K562 (cell line): ENCODE measurements around the gene ILK. TPM values are rescaled to one million over a fixed set of nuclear protein-coding genes. Genes with fewer than 3 reads are reported as not detected.

Experiments used
- BACH1 ChIP-seq: fragments of 200-800 bp; sonication (Bioruptor generic); IDR thresholded peaks from 2 replicates; pipeline ENCODE4 v1.6.1; 2016; ENCODE audit warnings: missing genetic modification characterization, missing compliant biosample characterization
- CBX1 ChIP-seq: sonication (generic); IDR thresholded peaks from 2 replicates; pipeline ENCODE4 v1.6.1; 2016; ENCODE audit warnings: antibody characterized with exemption, low read depth, mild to moderate bottlenecking
- DACH1 ChIP-seq: fragments of 450-650 bp; IDR thresholded peaks from 2 replicates; pipeline ENCODE4 v1.6.1; 2018; ENCODE audit not compliant: partially characterized antibody
- ESRRA ChIP-seq: fragments of 450-650 bp; IDR thresholded peaks from 2 replicates; pipeline ENCODE4 v1.6.1; 2014; ENCODE audit warnings: low read depth, mild to moderate bottlenecking, moderate library complexity, borderline replicate concordance
- FOS ChIP-seq: IDR thresholded peaks from 3 replicates; pipeline ENCODE4 v1.6.1; 2011; ENCODE audit not compliant: insufficient read length; ENCODE audit errors: extremely low read depth
- HDAC8 ChIP-seq: fragments of 450-650 bp; IDR thresholded peaks from 2 replicates; pipeline ENCODE4 v1.6.1; 2016; ENCODE audit warnings: mild to moderate bottlenecking, missing genetic modification characterization, moderate library complexity, missing compliant biosample characterization
- MBD2 ChIP-seq: sonication (generic); IDR thresholded peaks from 2 replicates; pipeline ENCODE4 v1.6.1; 2016; ENCODE audit warnings: low read depth, borderline replicate concordance
- MCM2 ChIP-seq: fragments of 450-650 bp; IDR thresholded peaks from 2 replicates; pipeline ENCODE4 v1.6.1; 2017; ENCODE audit warnings: low read depth, mild to moderate bottlenecking
- NFE2 ChIP-seq: IDR thresholded peaks from 2 replicates; pipeline ENCODE4 v1.6.1; 2014; ENCODE audit warnings: antibody characterized with exemption, low read depth
- NFXL1 ChIP-seq: fragments of 450-650 bp; formaldehyde crosslinking; IDR thresholded peaks from 2 replicates; pipeline ENCODE4 v1.4.0; 2021; ENCODE audit warnings: mild to moderate bottlenecking
- PHB2 ChIP-seq: fragments of 450-650 bp; IDR thresholded peaks from 2 replicates; pipeline ENCODE4 v1.6.1; 2017; ENCODE audit warnings: low read depth
- PML ChIP-seq: IDR thresholded peaks from 2 replicates; pipeline ENCODE4 v1.6.1; 2012; ENCODE audit warnings: low read length, inconsistent platforms
- POLR3A ChIP-seq: IDR thresholded peaks from 2 replicates; pipeline ENCODE4 v1.6.1; 2011; ENCODE audit warnings: borderline replicate concordance, mild to moderate bottlenecking, moderate library complexity; ENCODE audit not compliant: insufficient read length, insufficient read depth; ENCODE audit errors: extremely low read depth
- SMC3 ChIP-seq: conservative IDR thresholded peaks from 2 replicates; pipeline ENCODE4 v1.6.1; 2011; ENCODE audit warnings: low read depth, low read length, improper control_type of control experiment; ENCODE audit not compliant: insufficient read depth
- SP1 ChIP-seq: sonication (generic); formaldehyde crosslinking; IDR thresholded peaks from 2 replicates; pipeline ENCODE4 v1.8.1; 2022; ENCODE audit warnings: mild to moderate bottlenecking, missing genetic modification reagents
- TAF9B ChIP-seq: fragments of 450-650 bp; IDR thresholded peaks from 2 replicates; pipeline ENCODE4 v1.6.1; 2018; ENCODE audit warnings: mild to moderate bottlenecking; ENCODE audit not compliant: partially characterized antibody
- ZNF408 ChIP-seq: fragments of 250-450 bp; sonication (Bioruptor Pico); IDR thresholded peaks from 2 replicates; pipeline ENCODE4 v1.4.0; 2020; ENCODE audit warnings: low read depth, mild to moderate bottlenecking, moderate library complexity
- polyA plus RNA-seq, 8 experiments: library from polyadenylated mRNA; depleted of rRNA in 4 of 8; stranded (reverse) in 5 of 8; unstranded in 3 of 8; fragments of >200 nt; fragmentation: Nextera tagmentation in 2 of 8; fragmentation: Illumina TruSeq in 1 of 8; extraction: Ambion mirVana in 2 of 8; extraction: Trizol in 1 of 8; gene quantifications; 2 replicates each; pipeline versions ENCODE4 v1.2.1 to v1.2.3, GENCODE V29; 2011 to 2014; ENCODE audit warnings: inconsistent platforms in 1 of 8, missing spikeins in 1 of 8
- total RNA-seq, 7 experiments: library from RNA; depleted of rRNA in 6 of 7; stranded (reverse); fragments of >200 nt in 6 of 7; fragmentation: Illumina TruSeq in 2 of 7; extraction: Trizol in 2 of 7; gene quantifications; 2 replicates each; pipeline versions ENCODE4 v1.2.1 to v1.2.3, GENCODE V29; 2011 to 2021; ENCODE audit warnings: low replicate concordance in 1 of 7
- TF ChIP-seq, protein P1 (sequence below), 2 experiments: fragments of 450-650 bp in 1 of 2; sonication (generic) in 1 of 2; formaldehyde crosslinking in 1 of 2; IDR thresholded peaks in 1 of 2; conservative IDR thresholded peaks in 1 of 2; 2 replicates each; pipeline versions ENCODE4 v1.6.1 to v1.8.1; 2016 to 2023; ENCODE audit warnings: mild to moderate bottlenecking in 2 of 2, moderate library complexity in 2 of 2, inconsistent platforms in 1 of 2, missing genetic modification reagents in 1 of 2
- TF ChIP-seq, protein P2 (sequence below), 2 experiments: IDR thresholded peaks; 2 replicates each; pipeline ENCODE4 v1.6.1; 2011; ENCODE audit warnings: borderline replicate concordance in 1 of 2, control low read depth in 1 of 2, low read depth in 1 of 2, low read length in 1 of 2, mild to moderate bottlenecking in 1 of 2, mixed read lengths in 1 of 2, moderate library complexity in 1 of 2; ENCODE audit not compliant: insufficient read depth in 1 of 2, insufficient read length in 1 of 2, poor library complexity in 1 of 2, severe bottlenecking in 1 of 2; ENCODE audit errors: extremely low read depth in 1 of 2
- TF ChIP-seq, protein P3 (sequence below): fragments of 450-650 bp; IDR thresholded peaks from 2 replicates; pipeline ENCODE4 v1.6.1; 2016; ENCODE audit warnings: low read depth, mild to moderate bottlenecking, moderate library complexity
- TF ChIP-seq, protein P4 (sequence below): fragments of 250-450 bp; sonication (Bioruptor Pico); IDR thresholded peaks from 2 replicates; pipeline ENCODE4 v1.5.0; 2021; ENCODE audit warnings: mild to moderate bottlenecking, borderline replicate concordance
- TF ChIP-seq, protein P5 (sequence below), 2 experiments: fragments of 450-650 bp in 1 of 2; sonication (generic) in 1 of 2; formaldehyde crosslinking; conservative IDR thresholded peaks; 2 replicates each; pipeline versions ENCODE4 v1.4.0 to v1.8.1; 2020 to 2022; ENCODE audit warnings: mild to moderate bottlenecking in 1 of 2, missing genetic modification reagents in 1 of 2

ILK gene
- total and polyA plus RNA-seq, 9 of the 15 experiments (the other 6 are each of a cell fraction or from before 2014, with no cell fraction given), result 43.3 to 95.9 (median 58.9) TPM

DNA sequence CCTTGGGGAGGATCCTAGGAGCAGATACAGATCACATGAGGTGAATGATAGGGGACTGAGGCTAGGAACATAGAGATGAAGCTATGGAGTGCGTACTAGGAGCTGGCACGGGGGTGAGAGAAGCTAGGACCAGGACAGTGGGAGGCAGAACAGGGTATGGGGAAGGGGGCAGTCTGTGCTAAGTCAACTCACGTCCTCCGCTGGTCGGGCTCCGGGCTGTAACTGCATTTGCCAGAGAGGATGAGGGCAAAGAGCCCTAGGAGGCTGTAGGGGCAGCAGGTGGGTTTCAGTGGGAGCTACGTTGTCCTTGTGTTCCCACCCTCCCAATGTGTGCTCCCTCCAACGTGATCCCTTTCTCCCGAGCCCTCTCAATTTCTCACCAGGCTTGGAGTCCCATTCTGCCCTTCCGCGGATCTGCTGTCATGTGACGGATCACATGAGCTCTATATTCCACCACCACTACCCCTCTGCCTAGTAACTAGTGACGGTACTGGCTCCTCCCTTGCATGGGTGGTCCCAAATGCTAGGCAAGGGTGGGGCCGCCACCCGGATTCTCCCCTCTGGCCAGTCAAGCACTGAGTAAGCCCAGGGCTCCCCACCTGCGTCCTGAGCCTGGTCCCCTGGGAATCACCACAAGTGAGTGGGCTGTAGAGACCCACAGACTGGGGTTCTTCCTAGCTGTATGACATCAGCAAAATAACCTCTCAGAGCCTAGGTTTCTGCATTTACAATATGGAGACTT lies 15.6 kb downstream of the ILK start, which contains the start of gene TPP1 (continued):
- TF ChIP-seq, protein P1, sequence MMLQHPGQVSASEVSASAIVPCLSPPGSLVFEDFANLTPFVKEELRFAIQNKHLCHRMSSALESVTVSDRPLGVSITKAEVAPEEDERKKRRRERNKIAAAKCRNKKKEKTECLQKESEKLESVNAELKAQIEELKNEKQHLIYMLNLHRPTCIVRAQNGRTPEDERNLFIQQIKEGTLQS (IDR thresholded peaks at IDR 0.05), result peak; percentile 39; the same call in 1 of the 2 replicates
- TF ChIP-seq, protein P1 (CRISPR knock-in tag; conservative IDR thresholded peaks at IDR 0.05), result no peak
- peak; percentile 89 for TF ChIP-seq SP1 (CRISPR knock-in tag)
- TF ChIP-seq, protein P2, sequence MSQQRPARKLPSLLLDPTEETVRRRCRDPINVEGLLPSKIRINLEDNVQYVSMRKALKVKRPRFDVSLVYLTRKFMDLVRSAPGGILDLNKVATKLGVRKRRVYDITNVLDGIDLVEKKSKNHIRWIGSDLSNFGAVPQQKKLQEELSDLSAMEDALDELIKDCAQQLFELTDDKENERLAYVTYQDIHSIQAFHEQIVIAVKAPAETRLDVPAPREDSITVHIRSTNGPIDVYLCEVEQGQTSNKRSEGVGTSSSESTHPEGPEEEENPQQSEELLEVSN (IDR thresholded peaks at IDR 0.05; ENCODE audit: borderline replicate concordance in 1 of 2, extremely low read depth in 1 of 2, insufficient read depth in 1 of 2, insufficient read length in 1 of 2, low read depth in 1 of 2, low read length in 1 of 2, poor library complexity in 1 of 2, severe bottlenecking in 1 of 2), result peak in 1 of 2 experiments; percentile 44
- no peak for TF ChIP-seq POLR3A
- TF ChIP-seq NFXL1 (CRISPR knock-in tag), result no peak
- peak; percentile 18; the same call in 1 of the 2 replicates for TF ChIP-seq NFE2
- no peak for TF ChIP-seq SMC3
- TF ChIP-seq, protein P3, sequence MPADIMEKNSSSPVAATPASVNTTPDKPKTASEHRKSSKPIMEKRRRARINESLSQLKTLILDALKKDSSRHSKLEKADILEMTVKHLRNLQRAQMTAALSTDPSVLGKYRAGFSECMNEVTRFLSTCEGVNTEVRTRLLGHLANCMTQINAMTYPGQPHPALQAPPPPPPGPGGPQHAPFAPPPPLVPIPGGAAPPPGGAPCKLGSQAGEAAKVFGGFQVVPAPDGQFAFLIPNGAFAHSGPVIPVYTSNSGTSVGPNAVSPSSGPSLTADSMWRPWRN, result peak; percentile 58; the same call in 1 of the 2 replicates
- TF ChIP-seq, protein P4, sequence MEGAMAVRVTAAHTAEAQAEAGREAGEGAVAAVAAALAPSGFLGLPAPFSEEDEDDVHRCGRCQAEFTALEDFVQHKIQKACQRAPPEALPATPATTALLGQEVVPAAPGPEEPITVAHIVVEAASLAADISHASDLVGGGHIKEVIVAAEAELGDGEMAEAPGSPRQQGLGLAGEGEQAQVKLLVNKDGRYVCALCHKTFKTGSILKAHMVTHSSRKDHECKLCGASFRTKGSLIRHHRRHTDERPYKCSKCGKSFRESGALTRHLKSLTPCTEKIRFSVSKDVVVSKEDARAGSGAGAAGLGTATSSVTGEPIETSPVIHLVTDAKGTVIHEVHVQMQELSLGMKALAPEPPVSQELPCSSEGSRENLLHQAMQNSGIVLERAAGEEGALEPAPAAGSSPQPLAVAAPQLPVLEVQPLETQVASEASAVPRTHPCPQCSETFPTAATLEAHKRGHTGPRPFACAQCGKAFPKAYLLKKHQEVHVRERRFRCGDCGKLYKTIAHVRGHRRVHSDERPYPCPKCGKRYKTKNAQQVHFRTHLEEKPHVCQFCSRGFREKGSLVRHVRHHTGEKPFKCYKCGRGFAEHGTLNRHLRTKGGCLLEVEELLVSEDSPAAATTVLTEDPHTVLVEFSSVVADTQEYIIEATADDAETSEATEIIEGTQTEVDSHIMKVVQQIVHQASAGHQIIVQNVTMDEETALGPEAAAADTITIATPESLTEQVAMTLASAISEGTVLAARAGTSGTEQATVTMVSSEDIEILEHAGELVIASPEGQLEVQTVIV (CRISPR knock-in tag), result no peak
- no peak for TF ChIP-seq MBD2
- no peak for TF ChIP-seq HDAC8 (tag)
- TF ChIP-seq PML, result 0 out of 2 replicates have a peak, but pooled peaks have one; percentile 27
- no peak for TF ChIP-seq TAF9B
- no peak for TF ChIP-seq BACH1 (tag)
- TF ChIP-seq, protein P5, sequence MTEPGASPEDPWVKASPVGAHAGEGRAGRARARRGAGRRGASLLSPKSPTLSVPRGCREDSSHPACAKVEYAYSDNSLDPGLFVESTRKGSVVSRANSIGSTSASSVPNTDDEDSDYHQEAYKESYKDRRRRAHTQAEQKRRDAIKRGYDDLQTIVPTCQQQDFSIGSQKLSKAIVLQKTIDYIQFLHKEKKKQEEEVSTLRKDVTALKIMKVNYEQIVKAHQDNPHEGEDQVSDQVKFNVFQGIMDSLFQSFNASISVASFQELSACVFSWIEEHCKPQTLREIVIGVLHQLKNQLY (CRISPR knock-in tag; conservative IDR thresholded peaks at IDR 0.05), result no peak
- no peak for TF ChIP-seq ZNF408 (CRISPR knock-in tag)
- no peak for TF ChIP-seq DACH1
- no peak for TF ChIP-seq ESRRA
- no peak for TF ChIP-seq MCM2
- peak; percentile 88 for TF ChIP-seq FOS
- no peak for TF ChIP-seq CBX1
- TF ChIP-seq PHB2, result no peak
